ENCODE results near the gene CCKAR.

Gene CCKAR

DNA sequence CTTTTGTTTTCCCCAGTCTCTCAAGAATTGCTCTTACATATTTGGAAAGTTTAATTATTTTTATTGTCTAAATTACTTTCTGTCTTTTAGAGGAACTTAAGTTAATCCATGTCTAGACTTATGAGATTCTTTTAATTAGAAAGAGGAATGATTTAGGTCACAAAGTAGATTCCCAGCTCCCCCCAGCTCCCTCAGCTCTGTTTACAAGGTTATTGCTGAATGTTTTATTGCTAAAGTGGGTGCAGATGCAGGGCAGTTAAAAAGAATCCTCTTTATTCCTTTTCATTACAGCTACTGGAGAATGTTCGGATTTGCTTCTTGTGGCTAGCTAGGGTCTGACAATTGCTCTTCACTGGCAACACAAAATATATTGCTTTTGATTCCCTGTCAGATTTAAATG is 33.7 kb upstream of the CCKAR start:
- Histone ChIP-seq H2BK120ac (ENCODE audit: low read depth, low read length) (no peak overlapping the region), H2BK15ac (ENCODE audit: low read depth, poor library complexity, severe bottlenecking) (no peak overlapping the region), H3K4me1 (ENCODE audit: control insufficient read depth, insufficient read depth, low read depth, low read length) (peaks cover 5% of the 10 kb centered on the region), H2AFZ (ENCODE audit: low read depth, low read length) (no peak overlapping the region), H2AK5ac (ENCODE audit: low read length, severe bottlenecking) (no peak overlapping the region), H4K91ac (ENCODE audit: low read length) (no peak overlapping the region), H2BK5ac (ENCODE audit: low read depth, low read length, poor library complexity, severe bottlenecking) (no peak overlapping the region), H3K79me1 (replicated peaks; ENCODE audit: low read length, poor library complexity, severe bottlenecking) (no peaks in the 10 kb centered on the region), H3K4ac (ENCODE audit: low read depth in 1 of 2, low read length in 2 of 2) (no peak overlapping the region), H3K4me3 (ENCODE audit: insufficient read depth in 1 of 2, low read depth in 1 of 2, low read length in 2 of 2) (no peak overlapping the region), H4K8ac (ENCODE audit: low read length) (no peak overlapping the region), H3K14ac (ENCODE audit: low read length in 2 of 2) (no peak overlapping the region), H3K9ac (ENCODE audit: low read length) (no peak overlapping the region), H3K18ac (ENCODE audit: low read depth in 1 of 2, low read length in 2 of 2) (no peak overlapping the region), H3K36me3 (ENCODE audit: control insufficient read depth in 1 of 2, insufficient read depth in 2 of 2, low read depth in 1 of 2, low read length in 2 of 2) (no peaks in the 10 kb centered on the region), H2BK12ac (ENCODE audit: low read length in 2 of 2) (no peak overlapping the region), H3K4me2 (ENCODE audit: low read length, poor library complexity, severe bottlenecking) (no peak overlapping the region), H3K9me3 (ENCODE audit: control insufficient read depth, low read length) (no peaks in the 10 kb centered on the region), H3K23ac (ENCODE audit: low read length in 2 of 2) (no peak overlapping the region), H3K27me3 (ENCODE audit: control insufficient read depth in 1 of 2, insufficient read depth in 1 of 2, low read length in 2 of 2) (no peaks in the 10 kb centered on the region), H3K27ac (ENCODE audit: low read length, poor library complexity, severe bottlenecking) (no peak overlapping the region)
- DNase-seq, result no peak
- no CpG with 5 or more reads among the region's 1 CpG for WGBS

DNA sequence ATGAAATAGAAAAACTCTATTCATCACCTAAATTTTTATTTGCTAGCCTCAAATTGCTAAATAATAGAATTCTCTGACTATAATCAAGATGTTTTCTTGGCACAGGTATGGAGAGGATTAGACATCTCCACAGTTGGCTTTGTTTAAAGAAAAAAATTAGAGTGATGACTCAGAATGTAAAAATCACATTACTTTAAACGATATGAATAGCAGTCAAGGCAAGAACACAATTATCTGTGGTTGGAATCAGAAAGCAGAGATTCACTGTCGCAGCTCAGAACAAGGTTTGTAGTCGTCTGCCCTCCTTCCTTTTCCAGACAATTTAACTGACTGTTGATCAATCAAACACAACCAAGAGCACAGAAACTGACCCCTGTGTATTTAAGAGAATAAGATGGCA is 32.2 kb upstream of the CCKAR start:
- peaks cover 5% of the 10 kb centered on the region for H3K4me1 ChIP-seq (ENCODE audit: control insufficient read depth, insufficient read depth, low read depth, low read length)
- no peak overlapping the region for H2BK12ac ChIP-seq (ENCODE audit: low read length in 2 of 2)
- no peak for DNase-seq
- no peak overlapping the region for H3K27ac ChIP-seq (ENCODE audit: low read length, poor library complexity, severe bottlenecking)
- H2BK15ac ChIP-seq (ENCODE audit: low read depth, poor library complexity, severe bottlenecking), result no peak overlapping the region
- no peak overlapping the region for H3K4me3 ChIP-seq (ENCODE audit: insufficient read depth in 1 of 2, low read depth in 1 of 2, low read length in 2 of 2)
- no peak overlapping the region for H2BK5ac ChIP-seq (ENCODE audit: low read depth, low read length, poor library complexity, severe bottlenecking)
- no peaks in the 10 kb centered on the region for H3K36me3 ChIP-seq (ENCODE audit: control insufficient read depth in 1 of 2, insufficient read depth in 2 of 2, low read depth in 1 of 2, low read length in 2 of 2)
- H3K23ac ChIP-seq (ENCODE audit: low read length in 2 of 2), result no peak overlapping the region
- no peak overlapping the region for H3K4ac ChIP-seq (ENCODE audit: low read depth in 1 of 2, low read length in 2 of 2)
- no peaks in the 10 kb centered on the region for H3K79me1 ChIP-seq (replicated peaks; ENCODE audit: low read length, poor library complexity, severe bottlenecking)
- no peak overlapping the region for H4K91ac ChIP-seq (ENCODE audit: low read length)
- H3K4me2 ChIP-seq (ENCODE audit: low read length, poor library complexity, severe bottlenecking), result no peak overlapping the region
- no peaks in the 10 kb centered on the region for H3K9me3 ChIP-seq (ENCODE audit: control insufficient read depth, low read length)
- no peak overlapping the region for H3K18ac ChIP-seq (ENCODE audit: low read depth in 1 of 2, low read length in 2 of 2)
- 88% methylated on average over 2 of the region's 3 CpGs for WGBS
- no peaks in the 10 kb centered on the region for H3K27me3 ChIP-seq (ENCODE audit: control insufficient read depth in 1 of 2, insufficient read depth in 1 of 2, low read length in 2 of 2)
- peak overlapping the region; percentile 34 for H3K9ac ChIP-seq (ENCODE audit: low read length)
- H3K14ac ChIP-seq (ENCODE audit: low read length in 2 of 2), result no peak overlapping the region
- no peak overlapping the region for H2BK120ac ChIP-seq (ENCODE audit: low read depth, low read length)
- H2AFZ ChIP-seq (ENCODE audit: low read depth, low read length), result no peak overlapping the region
- H2AK5ac ChIP-seq (ENCODE audit: low read length, severe bottlenecking), result no peak overlapping the region
- no peak overlapping the region for H4K8ac ChIP-seq (ENCODE audit: low read length)

DNA sequence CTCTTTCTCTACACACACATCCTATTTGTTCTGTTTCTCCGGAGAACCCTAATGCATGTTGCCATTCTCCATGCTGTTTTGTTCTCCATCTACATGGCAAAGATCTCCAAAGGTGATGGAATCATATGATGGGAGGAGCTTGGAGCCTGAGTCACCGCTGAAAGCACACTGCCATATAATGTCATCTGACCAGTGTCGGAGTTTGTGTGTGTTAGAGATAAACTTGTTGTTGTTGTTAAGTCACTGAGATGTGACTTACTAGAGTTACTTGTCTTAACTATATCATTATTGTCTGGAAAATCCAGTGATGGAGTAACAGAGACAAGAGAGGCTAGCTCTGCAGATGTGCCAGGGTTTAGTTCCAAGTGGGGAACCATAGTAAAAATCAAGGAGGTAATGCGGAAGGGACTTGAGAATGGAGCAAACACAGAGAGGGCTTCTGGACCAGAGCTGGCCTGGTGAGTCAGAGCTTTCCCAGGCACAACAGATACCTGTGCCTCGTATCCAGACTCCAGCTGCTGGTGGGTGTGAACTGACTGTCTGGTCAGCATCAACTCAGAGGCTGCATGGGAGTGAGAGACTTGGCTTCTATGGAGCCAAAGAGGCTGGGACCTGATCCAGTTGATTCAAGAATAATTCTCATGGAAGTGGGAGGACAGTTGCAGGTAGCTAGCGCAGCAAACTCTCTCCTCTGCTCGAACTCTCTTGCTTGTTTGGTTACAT is 30.6 kb upstream of the CCKAR start:
- H2AK5ac ChIP-seq (ENCODE audit: low read length, severe bottlenecking), result no peak overlapping the region
- no peaks in the 10 kb centered on the region for H3K79me1 ChIP-seq (replicated peaks; ENCODE audit: low read length, poor library complexity, severe bottlenecking)
- H2BK120ac ChIP-seq (ENCODE audit: low read depth, low read length), result no peak overlapping the region
- no peak overlapping the region for H3K23ac ChIP-seq (ENCODE audit: low read length in 2 of 2)
- H3K9me3 ChIP-seq (ENCODE audit: control insufficient read depth, low read length), result no peaks in the 10 kb centered on the region
- peaks cover 5% of the 10 kb centered on the region for H3K4me1 ChIP-seq (ENCODE audit: control insufficient read depth, insufficient read depth, low read depth, low read length)
- H3K4ac ChIP-seq (ENCODE audit: low read depth in 1 of 2, low read length in 2 of 2), result no peak overlapping the region
- no peak overlapping the region for H3K4me3 ChIP-seq (ENCODE audit: insufficient read depth in 1 of 2, low read depth in 1 of 2, low read length in 2 of 2)
- H3K36me3 ChIP-seq (ENCODE audit: control insufficient read depth in 1 of 2, insufficient read depth in 2 of 2, low read depth in 1 of 2, low read length in 2 of 2), result no peaks in the 10 kb centered on the region
- H2AFZ ChIP-seq (ENCODE audit: low read depth, low read length), result no peak overlapping the region
- no peak overlapping the region for H2BK5ac ChIP-seq (ENCODE audit: low read depth, low read length, poor library complexity, severe bottlenecking)
- no peak for DNase-seq
- no peak overlapping the region for H3K9ac ChIP-seq (ENCODE audit: low read length)
- no peaks in the 10 kb centered on the region for H3K27me3 ChIP-seq (ENCODE audit: control insufficient read depth in 1 of 2, insufficient read depth in 1 of 2, low read length in 2 of 2)
- no peak overlapping the region for H4K91ac ChIP-seq (ENCODE audit: low read length)
- H2BK15ac ChIP-seq (ENCODE audit: low read depth, poor library complexity, severe bottlenecking), result no peak overlapping the region
- no peak overlapping the region for H3K4me2 ChIP-seq (ENCODE audit: low read length, poor library complexity, severe bottlenecking)
- no peak overlapping the region for H3K14ac ChIP-seq (ENCODE audit: low read length in 2 of 2)
- H3K27ac ChIP-seq (ENCODE audit: low read length, poor library complexity, severe bottlenecking), result no peak overlapping the region
- 80% methylated on average over 7 of the region's 7 CpGs for WGBS
- H3K18ac ChIP-seq (ENCODE audit: low read depth in 1 of 2, low read length in 2 of 2), result no peak overlapping the region
- H4K8ac ChIP-seq (ENCODE audit: low read length), result no peak overlapping the region
- H2BK12ac ChIP-seq (ENCODE audit: low read length in 2 of 2), result no peak overlapping the region

DNA sequence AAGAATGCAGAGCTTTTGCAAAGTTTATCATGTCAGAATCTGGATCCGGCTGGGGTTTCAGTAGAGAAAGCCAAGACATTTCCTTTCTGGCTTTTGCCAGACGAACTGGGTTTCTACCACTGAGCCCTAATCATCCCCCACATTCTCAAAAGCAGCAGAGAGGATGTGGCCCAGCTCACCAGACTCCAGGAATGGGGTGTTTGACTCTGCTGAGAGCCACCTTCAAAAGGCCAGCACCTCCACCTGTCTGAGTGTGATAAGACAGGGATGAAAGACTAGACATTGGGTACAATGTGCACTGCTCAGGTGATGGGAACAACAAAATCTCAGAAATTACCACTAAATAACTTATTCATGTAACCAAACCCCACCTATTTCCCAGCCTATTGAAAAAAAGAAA is 25.7 kb upstream of the CCKAR start:
- H3K9me3 ChIP-seq (ENCODE audit: control insufficient read depth, low read length), result no peaks in the 10 kb centered on the region
- no peak overlapping the region for H2BK5ac ChIP-seq (ENCODE audit: low read depth, low read length, poor library complexity, severe bottlenecking)
- H3K79me1 ChIP-seq (replicated peaks; ENCODE audit: low read length, poor library complexity, severe bottlenecking), result no peaks in the 10 kb centered on the region
- H2AK5ac ChIP-seq (ENCODE audit: low read length, severe bottlenecking), result no peak overlapping the region
- no peaks in the 10 kb centered on the region for H3K4me1 ChIP-seq (ENCODE audit: control insufficient read depth, insufficient read depth, low read depth, low read length)
- H3K23ac ChIP-seq (ENCODE audit: low read length in 2 of 2), result no peak overlapping the region
- no peaks in the 10 kb centered on the region for H3K36me3 ChIP-seq (ENCODE audit: control insufficient read depth in 1 of 2, insufficient read depth in 2 of 2, low read depth in 1 of 2, low read length in 2 of 2)
- H3K4ac ChIP-seq (ENCODE audit: low read depth in 1 of 2, low read length in 2 of 2), result no peak overlapping the region
- no peak overlapping the region for H2AFZ ChIP-seq (ENCODE audit: low read depth, low read length)
- no peak for DNase-seq
- H2BK120ac ChIP-seq (ENCODE audit: low read depth, low read length), result no peak overlapping the region
- no peak overlapping the region for H3K4me3 ChIP-seq (ENCODE audit: insufficient read depth in 1 of 2, low read depth in 1 of 2, low read length in 2 of 2)
- H2BK12ac ChIP-seq (ENCODE audit: low read length in 2 of 2), result peak overlapping the region in 1 of 2 experiments; percentile 21
- 85% methylated on average over 2 of the region's 2 CpGs for WGBS
- no peak overlapping the region for H3K9ac ChIP-seq (ENCODE audit: low read length)
- H3K18ac ChIP-seq (ENCODE audit: low read depth in 1 of 2, low read length in 2 of 2), result no peak overlapping the region
- no peak overlapping the region for H3K4me2 ChIP-seq (ENCODE audit: low read length, poor library complexity, severe bottlenecking)
- H4K91ac ChIP-seq (ENCODE audit: low read length), result no peak overlapping the region
- no peak overlapping the region for H2BK15ac ChIP-seq (ENCODE audit: low read depth, poor library complexity, severe bottlenecking)
- H3K27ac ChIP-seq (ENCODE audit: low read length, poor library complexity, severe bottlenecking), result no peak overlapping the region
- H3K14ac ChIP-seq (ENCODE audit: low read length in 2 of 2), result no peak overlapping the region
- H4K8ac ChIP-seq (ENCODE audit: low read length), result no peak overlapping the region
- no peaks in the 10 kb centered on the region for H3K27me3 ChIP-seq (ENCODE audit: control insufficient read depth in 1 of 2, insufficient read depth in 1 of 2, low read length in 2 of 2)
